ENCODE results near the gene CALM1.

GRCh38 chr14:90418053-90418452, 21.2 kb downstream of the CALM1 start:
- TF ChIP-seq CTCF (conservative IDR thresholded peaks at IDR 0.05) (no peak), ZFX (IDR thresholded peaks at IDR 0.05) (no peak)
